GM12878 (cell line): ENCODE measurements around the gene SLC5A6. TPM values are rescaled to one million over a fixed set of nuclear protein-coding genes. Genes with fewer than 3 reads are reported as not detected.

Source experiments
- ATAC-seq: fragments of 200-7000 bp; cut with Tn5 transposase; 3 replicates; pipeline ENCODE4 v1.9.1; 2020; ENCODE audit warnings: mild to moderate bottlenecking, moderate library complexity
- BruUV-seq: library from RNA; stranded (reverse); fragments of 400-500 nt; replicated peaks from 2 replicates; lab custom pipeline; 2021; lab: Mats Ljungman, UMichigan
- CTCF ChIA-PET: fragments of 300-600 bp; sonication (Branson Sonifier 250); formaldehyde crosslinking; extraction: SDS; loops from one replicate; lab custom pipeline; 2021; ENCODE audit warnings: inconsistent platforms; lab: Yijun Ruan, JAX
- POLR2A ChIA-PET: fragments of 350-600 bp; formaldehyde crosslinking; extraction: SDS; loops from one replicate; lab custom pipeline; 2021; ENCODE audit warnings: inconsistent platforms; lab: Charles Lee
- RAD21 ChIA-PET: fragments of 300-600 bp; sonication (Branson Sonifier 250); formaldehyde crosslinking; loops from one replicate; lab custom pipeline; 2023; ENCODE audit warnings: antibody characterized with exemption; ENCODE audit not compliant: unreplicated experiment; lab: Charles Lee
- SMC1A ChIA-PET: fragments of 300-600 bp; sonication (Branson Sonifier 250); formaldehyde crosslinking; loops from one replicate; lab custom pipeline; 2023; ENCODE audit not compliant: unreplicated experiment, uncharacterized antibody; lab: Charles Lee
- DNase-seq: peaks from one replicate; pipeline ENCODE4 v3.0.0-alpha.2; 2011; ENCODE audit warnings: low read depth, low spot score
- FAIRE-seq: peaks from 3 replicates; lab custom pipeline; 2011; peaks lifted over from hg19 to GRCh38; lab: Jason Lieb, UNC
- H2AFZ ChIP-seq: 2 replicates; pipeline ENCODE4 v1.6.0; 2011; ENCODE audit warnings: low read depth, low read length, control low read depth; ENCODE audit not compliant: control insufficient read depth
- H3K27ac ChIP-seq: 2 replicates; pipeline ENCODE4 v1.5.1; 2011; ENCODE audit warnings: control low read depth; ENCODE audit not compliant: control insufficient read depth, insufficient read depth
- H3K27me3 ChIP-seq, 2 experiments: replicated peaks in 1 of 2; 2 replicates each; pipeline versions ENCODE4 v1.6.0 to v1.6.1; 2011; ENCODE audit warnings: low read length in 1 of 2; ENCODE audit not compliant: control insufficient read depth in 2 of 2, insufficient read depth in 2 of 2
- H3K36me3 ChIP-seq, 2 experiments: 2 replicates each; pipeline ENCODE4 v1.5.1; 2011; ENCODE audit warnings: low read length in 1 of 2; ENCODE audit not compliant: control insufficient read depth in 2 of 2, insufficient read depth in 2 of 2
- H3K4me1 ChIP-seq: 2 replicates; pipeline ENCODE4 v1.6.1; 2011; ENCODE audit warnings: mild to moderate bottlenecking, low read length, moderate library complexity, mixed read lengths; ENCODE audit not compliant: control insufficient read depth, insufficient read depth
- H3K4me2 ChIP-seq: 2 replicates; pipeline ENCODE4 v1.6.0; 2011; ENCODE audit warnings: control low read depth; ENCODE audit not compliant: control insufficient read depth, insufficient read depth
- H3K4me3 ChIP-seq: fragments of 200-600 bp; sonication (generic); 2 replicates; pipeline ENCODE4 v1.5.1; 2016
- H3K79me2 ChIP-seq: 2 replicates; pipeline ENCODE4 v1.6.0; 2011; ENCODE audit warnings: low read length; ENCODE audit not compliant: control insufficient read depth, insufficient read depth
- H3K9ac ChIP-seq: 2 replicates; pipeline ENCODE4 v1.8.0; 2011; ENCODE audit warnings: low read length, control low read depth, mixed read lengths; ENCODE audit not compliant: control insufficient read depth, insufficient read depth
- H3K9me3 ChIP-seq: replicated peaks from 3 replicates; pipeline ENCODE4 v1.5.1; 2011; ENCODE audit warnings: mild to moderate bottlenecking, low read length; ENCODE audit not compliant: control insufficient read depth, insufficient read depth
- H4K20me1 ChIP-seq: 2 replicates; pipeline ENCODE4 v1.6.0; 2011; ENCODE audit not compliant: control insufficient read depth, insufficient read depth
- BCL3 ChIP-seq: IDR thresholded peaks from 2 replicates; pipeline ENCODE4 v1.6.1; 2011; ENCODE audit warnings: borderline replicate concordance, low read depth, mild to moderate bottlenecking, moderate library complexity, low read length; ENCODE audit not compliant: insufficient read depth, poor library complexity, severe bottlenecking
- CUX1 ChIP-seq: IDR thresholded peaks from 2 replicates; pipeline ENCODE4 v1.6.1; 2012; ENCODE audit warnings: improper control_type of control experiment, low read depth, low read length; ENCODE audit not compliant: insufficient replicate concordance
- MXI1 ChIP-seq: fragments of 150-350 bp; IDR thresholded peaks from 2 replicates; pipeline ENCODE4 v1.6.1; 2011; ENCODE audit warnings: low read depth, mild to moderate bottlenecking, inconsistent platforms, low read length, improper control_type of control experiment
- NR2C1 ChIP-seq: fragments of 450-650 bp; IDR thresholded peaks from 2 replicates; pipeline ENCODE4 v1.6.1; 2017; ENCODE audit warnings: antibody characterized with exemption, mild to moderate bottlenecking, moderate library complexity
- NRF1 ChIP-seq: conservative IDR thresholded peaks from 2 replicates; pipeline ENCODE4 v1.6.1; 2011; ENCODE audit warnings: mild to moderate bottlenecking, low read depth, low read length, improper control_type of control experiment
- POLR2AphosphoS2 ChIP-seq: IDR thresholded peaks from 2 replicates; pipeline ENCODE4 v1.6.1; 2011; ENCODE audit warnings: low read depth, mild to moderate bottlenecking, low read length, improper control_type of control experiment, moderate library complexity
- RFX5 ChIP-seq: IDR thresholded peaks from 2 replicates; pipeline ENCODE4 v1.6.1; 2011; ENCODE audit warnings: low read depth, low read length, improper control_type of control experiment
- SIN3A ChIP-seq: IDR thresholded peaks from 2 replicates; pipeline ENCODE4 v1.6.1; 2012; ENCODE audit warnings: low read depth, low read length, improper control_type of control experiment
- ZBED1 ChIP-seq: IDR thresholded peaks from 2 replicates; pipeline ENCODE4 v1.6.1; 2016; ENCODE audit warnings: borderline replicate concordance
- WGBS: methylation state at CpG from one replicate; pipeline ENCODE4 v1.1.6; 2016; ENCODE audit warnings: low lambda C conversion rate; ENCODE audit not compliant: insufficient replicate concordance, insufficient coverage; ENCODE audit errors: missing lambda C conversion rate; 5-methylcytosine and 5-hydroxymethylcytosine counted together
- in situ Hi-C: fragments of 300-500 bp; cut with MboI; formaldehyde crosslinking; loops from 9 replicates; pipeline ENCODE4 v1.14.3; 2018; ENCODE audit warnings: mixed read lengths
- intact Hi-C: fragments of 100-400 bp; cut with micrococcal nuclease; formaldehyde crosslinking; loops from one replicate; pipeline ENCODE4 v1.14.2; 2022; ENCODE audit not compliant: unreplicated experiment
- polyA plus RNA-seq, 11 experiments: library from polyadenylated mRNA; depleted of rRNA in 4 of 11; unstranded in 6 of 11; stranded (reverse) in 5 of 11; fragments of >200 nt; fragmentation: Nextera tagmentation in 4 of 11; fragmentation: Illumina TruSeq in 1 of 11; extraction: Ambion mirVana in 4 of 11; extraction: Trizol in 1 of 11; gene quantifications; 1 replicate in 1 of 11; 2 replicates in 10 of 11; pipeline versions ENCODE4 v1.2.1 to v1.2.3, GENCODE V29; 2011 to 2016; ENCODE audit warnings: inconsistent platforms in 2 of 11, missing spikeins in 2 of 11, low read depth in 1 of 11
- total RNA-seq, 4 experiments: library from RNA; depleted of rRNA in 3 of 4; stranded (reverse); fragments of >200 nt in 3 of 4; fragmentation: Illumina TruSeq in 1 of 4; extraction: Trizol in 1 of 4; gene quantifications; 2 replicates each; pipeline versions ENCODE4 v1.2.1 to v1.2.3, GENCODE V29; 2013 to 2021

The SLC5A6 gene
- total and polyA plus RNA-seq, 10 of the 15 experiments (the other 5 are each of a cell fraction or from before 2014, with no cell fraction given) = 13.1 to 101 (median 55.3) TPM

- no peak overlapping the region for H3K4me2 ChIP-seq
- ATAC-seq (no peak), FAIRE-seq (no peak), DNase-seq (no peak)
- H3K9ac ChIP-seq = no peak overlapping the region
- ChIA-PET CTCF (interaction anchor here (0.8 to 2.2 kb wide), 3 partner anchors 10 to 119 kb away, joined by 3 to 5 read pairs (median 3); no protein-coding TSS in a partner anchor), POLR2A (interaction anchor here (0.6 to 0.7 kb wide), 2 partner anchors 11 to 522 kb away, joined by 3 to 4 read pairs; no protein-coding TSS in a partner anchor), SMC1A (no interaction called here), RAD21 (interaction anchor here (0.6 to 0.8 kb wide), 2 partner anchors 10 to 211 kb away, joined by 3 read pairs; no protein-coding TSS in a partner anchor)
- H3K27ac ChIP-seq = no peak overlapping the region
- H3K36me3 ChIP-seq = no peaks in the 10 kb centered on the region
- TF ChIP-seq BCL3 (no peak), MXI1 (no peak)
- WGBS = 50% methylated on average over 9 of the region's 9 CpGs
- H3K9me3 ChIP-seq = peaks cover 3% of the 10 kb centered on the region; the same call in 2 of the 3 replicates
- H3K4me1 ChIP-seq = peaks cover 28% of the 10 kb centered on the region
- no peaks in the 10 kb centered on the region for H3K79me2 ChIP-seq
- in situ Hi-C loops (no loop called here), intact Hi-C loops (no loop called here)
- H3K4me3 ChIP-seq = no peak overlapping the region
- no TSS peak for BruUV-seq
- H4K20me1 ChIP-seq = no peaks in the 10 kb centered on the region
- H3K27me3 ChIP-seq = no peaks in the 10 kb centered on the region
- no peak overlapping the region for H2AFZ ChIP-seq
Measured at GRCh38 chr2:27160191-27160590, 51.9 kb downstream of the SLC5A6 start.

- Histone ChIP-seq H2AFZ (no peak overlapping the region), H3K4me2 (no peak overlapping the region), H3K4me1 (peaks cover 19% of the 10 kb centered on the region), H3K9me3 (no peaks in the 10 kb centered on the region; the same call in 1 of the 3 replicates), H3K27me3 (no peaks in the 10 kb centered on the region), H3K4me3 (no peak overlapping the region), H3K9ac (no peak overlapping the region), H3K27ac (no peak overlapping the region), H3K79me2 (no peaks in the 10 kb centered on the region), H3K36me3 (no peaks in the 10 kb centered on the region), H4K20me1 (no peaks in the 10 kb centered on the region)
- no peak for ATAC-seq
- ChIA-PET RAD21 (no interaction called here), SMC1A (interaction anchor here (0.9 kb wide), 1 partner anchor 11 kb away, joined by 3 read pairs; no protein-coding TSS in a partner anchor), CTCF (interaction anchor here (0.9 to 2.2 kb wide), 2 partner anchors 11 to 24 kb away, joined by 3 to 5 read pairs; no protein-coding TSS in a partner anchor), POLR2A (interaction anchor here (1.0 kb wide), 1 partner anchor 32 kb away, joined by 3 read pairs; no protein-coding TSS in a partner anchor)
- FAIRE-seq = no peak
- 50% methylated on average over 6 of the region's 6 CpGs for WGBS
- intact Hi-C loops (no loop called here), in situ Hi-C loops (no loop called here)
- no peak for DNase-seq
- no TSS peak for BruUV-seq
- TF ChIP-seq NR2C1 (no peak), ZBED1 (no peak), RFX5 (no peak), NRF1 (no peak), CUX1 (no peak), SIN3A (no peak), POLR2AphosphoS2 (no peak)
Measured at GRCh38 chr2:27159271-27159670, 52.8 kb downstream of the SLC5A6 start.
